ENCODE results near the gene AMZ1.

AMZ1 gene

DNA sequence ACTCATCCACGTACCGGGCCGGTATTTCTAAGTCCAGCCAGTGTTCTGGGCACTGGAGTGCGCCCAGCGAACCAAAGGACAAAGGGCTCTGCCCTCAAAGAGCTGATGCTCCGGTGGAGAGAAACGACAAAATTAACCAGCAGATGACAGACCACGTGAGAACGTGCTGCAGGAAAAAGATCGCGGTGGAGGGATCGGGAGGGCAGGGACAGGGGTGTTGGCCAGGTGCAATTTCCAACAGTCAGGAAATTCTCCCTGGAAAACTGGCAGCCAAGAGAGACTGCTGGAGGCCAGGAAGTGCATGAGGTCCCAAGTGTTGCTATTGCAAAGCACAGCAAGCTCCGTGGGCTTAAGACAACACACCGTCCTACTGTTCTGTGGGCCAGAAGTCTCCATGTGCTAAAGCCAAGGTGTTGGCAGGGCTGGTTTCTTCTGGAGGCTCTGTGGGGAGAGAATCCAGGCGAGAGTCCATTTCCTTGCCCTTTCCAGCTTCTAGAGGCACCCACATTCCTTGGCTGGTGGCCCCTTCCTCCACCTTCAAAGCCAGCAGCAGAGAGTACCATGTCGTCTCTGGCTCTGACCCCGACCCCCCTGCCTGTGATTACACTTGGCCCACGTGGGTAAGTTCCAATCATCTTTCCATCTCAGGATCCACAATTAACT lies 21.3 kb upstream of the AMZ1 start:
- no peaks in the 10 kb centered on the region for H4K20me1 ChIP-seq (ENCODE audit: insufficient read depth, low read length)
- H3K9me3 ChIP-seq (ENCODE audit: insufficient read depth, low read length), result no peaks in the 10 kb centered on the region
- H2AFZ ChIP-seq (ENCODE audit: low read depth, low read length), result no peak overlapping the region
- H3K4me3 ChIP-seq (ENCODE audit: low read length), result no peak overlapping the region
- H3K9ac ChIP-seq (ENCODE audit: low read length), result no peak overlapping the region
- no peaks in the 10 kb centered on the region; the same call in 1 of the 2 replicates for H3K27me3 ChIP-seq (ENCODE audit: low read depth, low read length)
- no peak overlapping the region for H3K27ac ChIP-seq (ENCODE audit: low read length)
- H3K4me1 ChIP-seq (ENCODE audit: low read length), result peaks cover 6% of the 10 kb centered on the region; the same call in 1 of the 2 replicates
- H3K36me3 ChIP-seq (replicated peaks; ENCODE audit: low read depth, low read length), result no peaks in the 10 kb centered on the region
- no peaks in the 10 kb centered on the region for H3K79me2 ChIP-seq (ENCODE audit: low read length)
- no peak for TF ChIP-seq EZH2phosphoT487 (IDR thresholded peaks at IDR 0.05; ENCODE audit: low read depth)
- TF ChIP-seq, protein P1, sequence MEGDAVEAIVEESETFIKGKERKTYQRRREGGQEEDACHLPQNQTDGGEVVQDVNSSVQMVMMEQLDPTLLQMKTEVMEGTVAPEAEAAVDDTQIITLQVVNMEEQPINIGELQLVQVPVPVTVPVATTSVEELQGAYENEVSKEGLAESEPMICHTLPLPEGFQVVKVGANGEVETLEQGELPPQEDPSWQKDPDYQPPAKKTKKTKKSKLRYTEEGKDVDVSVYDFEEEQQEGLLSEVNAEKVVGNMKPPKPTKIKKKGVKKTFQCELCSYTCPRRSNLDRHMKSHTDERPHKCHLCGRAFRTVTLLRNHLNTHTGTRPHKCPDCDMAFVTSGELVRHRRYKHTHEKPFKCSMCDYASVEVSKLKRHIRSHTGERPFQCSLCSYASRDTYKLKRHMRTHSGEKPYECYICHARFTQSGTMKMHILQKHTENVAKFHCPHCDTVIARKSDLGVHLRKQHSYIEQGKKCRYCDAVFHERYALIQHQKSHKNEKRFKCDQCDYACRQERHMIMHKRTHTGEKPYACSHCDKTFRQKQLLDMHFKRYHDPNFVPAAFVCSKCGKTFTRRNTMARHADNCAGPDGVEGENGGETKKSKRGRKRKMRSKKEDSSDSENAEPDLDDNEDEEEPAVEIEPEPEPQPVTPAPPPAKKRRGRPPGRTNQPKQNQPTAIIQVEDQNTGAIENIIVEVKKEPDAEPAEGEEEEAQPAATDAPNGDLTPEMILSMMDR (IDR thresholded peaks at IDR 0.05; ENCODE audit: low read depth, low read length), result no peak
- H3K4me2 ChIP-seq (ENCODE audit: low read length), result no peak overlapping the region

DNA sequence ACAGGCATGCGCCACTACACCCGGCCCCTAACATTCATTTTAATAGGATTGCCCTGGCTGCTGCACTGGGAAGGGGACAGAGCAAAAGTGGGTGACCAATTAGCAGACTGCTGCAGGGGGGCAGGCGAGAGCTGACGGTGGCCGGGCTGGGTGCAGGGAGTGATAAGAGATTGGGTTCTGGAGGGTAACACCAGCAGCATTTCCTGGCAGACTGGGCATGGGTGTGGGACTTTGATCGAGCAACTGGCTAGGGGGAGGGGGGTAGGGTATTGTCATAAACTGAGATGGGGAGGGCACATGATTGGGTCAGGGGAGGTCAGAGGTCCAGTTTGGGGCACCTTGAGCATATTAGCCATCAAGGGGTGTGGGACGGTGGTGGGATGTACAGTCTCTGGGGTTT lies 20.2 kb upstream of the AMZ1 start:
- Histone ChIP-seq H3K27ac (ENCODE audit: low read length) (no peak overlapping the region), H3K4me1 (ENCODE audit: low read length) (peaks cover 6% of the 10 kb centered on the region; the same call in 1 of the 2 replicates), H3K27me3 (ENCODE audit: low read depth, low read length) (no peaks in the 10 kb centered on the region; the same call in 1 of the 2 replicates), H3K36me3 (replicated peaks; ENCODE audit: low read depth, low read length) (no peaks in the 10 kb centered on the region), H3K79me2 (ENCODE audit: low read length) (no peaks in the 10 kb centered on the region), H3K9me3 (ENCODE audit: insufficient read depth, low read length) (no peaks in the 10 kb centered on the region), H4K20me1 (ENCODE audit: insufficient read depth, low read length) (no peaks in the 10 kb centered on the region), H3K9ac (ENCODE audit: low read length) (no peak overlapping the region), H2AFZ (ENCODE audit: low read depth, low read length) (no peak overlapping the region), H3K4me2 (ENCODE audit: low read length) (no peak overlapping the region), H3K4me3 (ENCODE audit: low read length) (no peak overlapping the region)
- TF ChIP-seq EZH2phosphoT487 (IDR thresholded peaks at IDR 0.05; ENCODE audit: low read depth), result no peak
- TF ChIP-seq, protein P1 (IDR thresholded peaks at IDR 0.05; ENCODE audit: low read depth, low read length), result no peak

DNA sequence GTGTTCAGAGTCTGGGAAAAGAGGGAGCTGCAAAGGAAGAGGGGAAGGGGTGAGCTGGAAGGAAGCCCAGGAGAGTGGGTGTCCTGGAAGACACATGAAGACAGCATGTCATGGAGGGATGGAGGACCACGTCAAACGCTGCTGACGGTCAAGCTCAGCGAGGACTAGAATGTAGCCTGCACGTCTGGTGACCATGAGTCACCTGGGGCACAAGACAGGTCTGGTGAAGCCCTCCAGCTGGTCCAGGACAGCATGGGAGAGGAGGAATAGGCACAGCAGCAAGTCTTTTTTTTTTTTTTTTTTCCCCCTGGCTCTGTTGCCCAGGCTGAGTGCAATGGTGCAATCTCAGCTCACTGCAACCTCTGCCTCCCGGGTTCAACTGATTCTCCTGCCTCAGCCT lies 19.6 kb upstream of the AMZ1 start:
- no peak overlapping the region for H3K4me3 ChIP-seq (ENCODE audit: low read length)
- no peak overlapping the region for H3K9ac ChIP-seq (ENCODE audit: low read length)
- TF ChIP-seq, protein P1 (IDR thresholded peaks at IDR 0.05; ENCODE audit: low read depth, low read length), result no peak
- no peak for TF ChIP-seq EZH2phosphoT487 (IDR thresholded peaks at IDR 0.05; ENCODE audit: low read depth)
- H3K27ac ChIP-seq (ENCODE audit: low read length), result no peak overlapping the region
- H3K4me2 ChIP-seq (ENCODE audit: low read length), result no peak overlapping the region
- H3K27me3 ChIP-seq (ENCODE audit: low read depth, low read length), result no peaks in the 10 kb centered on the region; the same call in 1 of the 2 replicates
- no peaks in the 10 kb centered on the region for H3K9me3 ChIP-seq (ENCODE audit: insufficient read depth, low read length)
- H3K36me3 ChIP-seq (replicated peaks; ENCODE audit: low read depth, low read length), result no peaks in the 10 kb centered on the region
- H3K79me2 ChIP-seq (ENCODE audit: low read length), result no peaks in the 10 kb centered on the region
- no peak overlapping the region for H2AFZ ChIP-seq (ENCODE audit: low read depth, low read length)
- peaks cover 6% of the 10 kb centered on the region; the same call in 1 of the 2 replicates for H3K4me1 ChIP-seq (ENCODE audit: low read length)
- H4K20me1 ChIP-seq (ENCODE audit: insufficient read depth, low read length), result no peaks in the 10 kb centered on the region

DNA sequence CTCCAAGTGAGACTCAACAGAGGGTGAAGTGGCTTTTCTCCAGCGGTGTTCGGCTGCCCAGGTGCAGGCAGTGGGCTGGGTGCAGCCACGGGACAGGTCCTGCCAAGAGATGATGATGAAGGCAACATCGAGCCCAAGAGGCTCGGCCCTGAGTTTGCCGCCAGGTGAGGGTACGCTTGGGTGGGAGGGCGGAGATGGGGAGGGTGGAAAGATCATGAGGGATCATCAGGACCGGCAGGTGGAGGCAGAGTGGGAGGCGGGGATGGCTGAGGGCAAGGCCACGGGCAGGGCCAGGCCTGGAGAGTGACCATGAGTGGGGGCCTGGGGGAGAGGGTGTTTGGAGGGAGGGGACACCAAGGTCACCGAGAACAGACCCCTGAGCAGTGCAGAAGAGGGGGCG lies 17.8 kb upstream of the AMZ1 start:
- no peaks in the 10 kb centered on the region for H3K9me3 ChIP-seq (ENCODE audit: insufficient read depth, low read length)
- no peak overlapping the region for H3K4me2 ChIP-seq (ENCODE audit: low read length)
- H3K9ac ChIP-seq (ENCODE audit: low read length), result no peak overlapping the region
- H3K4me1 ChIP-seq (ENCODE audit: low read length), result peaks cover 6% of the 10 kb centered on the region; the same call in 1 of the 2 replicates
- no peak overlapping the region for H3K4me3 ChIP-seq (ENCODE audit: low read length)
- no peaks in the 10 kb centered on the region for H3K79me2 ChIP-seq (ENCODE audit: low read length)
- no peak overlapping the region for H3K27ac ChIP-seq (ENCODE audit: low read length)
- H3K27me3 ChIP-seq (ENCODE audit: low read depth, low read length), result no peaks in the 10 kb centered on the region; the same call in 1 of the 2 replicates
- no peaks in the 10 kb centered on the region for H3K36me3 ChIP-seq (replicated peaks; ENCODE audit: low read depth, low read length)
- no peak overlapping the region for H2AFZ ChIP-seq (ENCODE audit: low read depth, low read length)
- no peak for TF ChIP-seq EZH2phosphoT487 (IDR thresholded peaks at IDR 0.05; ENCODE audit: low read depth)
- TF ChIP-seq, protein P1 (IDR thresholded peaks at IDR 0.05; ENCODE audit: low read depth, low read length), result no peak
- no peaks in the 10 kb centered on the region for H4K20me1 ChIP-seq (ENCODE audit: insufficient read depth, low read length)
